Activated CD4-positive, alpha-beta T cell treated with anti-CD3 and anti-CD28 coated beads, Interleukin-10, Interleukin-2, amounts not matched to agents 100 ng/mL and 50 ng/mL, durations not matched to agents 16 hours and 8 hours (primary cell): ENCODE data around the gene NT5M.

Experiments used
- DNase-seq: peaks from one replicate; pipeline ENCODE4 v3.0.0-alpha.2; 2020

Gene NT5M

DNA sequence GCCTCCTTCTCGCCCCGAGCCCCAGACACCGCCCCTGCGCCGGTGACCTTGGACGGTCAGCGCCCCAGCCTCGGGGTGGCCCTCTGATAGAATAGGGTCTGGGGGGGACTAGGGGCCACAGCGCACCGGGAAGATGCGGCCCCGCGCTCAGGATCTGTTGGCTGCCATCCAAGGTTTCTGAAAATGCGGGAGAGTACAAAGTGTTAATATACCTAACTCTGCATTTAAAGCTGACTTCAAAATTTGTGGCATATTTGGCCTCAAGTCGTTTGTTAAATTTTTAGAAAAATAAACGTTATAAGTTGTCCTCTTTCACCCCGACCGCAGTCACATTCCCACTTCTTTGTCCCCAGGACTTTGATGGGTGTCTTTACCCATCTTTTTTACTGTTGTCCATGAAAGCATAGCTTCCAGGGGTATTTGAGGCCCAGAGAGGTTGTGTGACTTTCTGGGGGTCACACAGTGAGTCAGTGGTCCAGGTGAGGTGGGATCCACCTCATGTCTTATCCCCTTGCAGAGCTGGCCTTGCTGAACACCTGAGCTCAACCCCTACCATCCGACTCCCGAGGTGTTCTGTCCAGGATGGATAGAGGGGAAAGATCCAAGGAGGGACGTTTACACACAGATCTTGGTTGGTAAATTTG lies 796 bp downstream of the NT5M start:
- no peak for DNase-seq

DNA sequence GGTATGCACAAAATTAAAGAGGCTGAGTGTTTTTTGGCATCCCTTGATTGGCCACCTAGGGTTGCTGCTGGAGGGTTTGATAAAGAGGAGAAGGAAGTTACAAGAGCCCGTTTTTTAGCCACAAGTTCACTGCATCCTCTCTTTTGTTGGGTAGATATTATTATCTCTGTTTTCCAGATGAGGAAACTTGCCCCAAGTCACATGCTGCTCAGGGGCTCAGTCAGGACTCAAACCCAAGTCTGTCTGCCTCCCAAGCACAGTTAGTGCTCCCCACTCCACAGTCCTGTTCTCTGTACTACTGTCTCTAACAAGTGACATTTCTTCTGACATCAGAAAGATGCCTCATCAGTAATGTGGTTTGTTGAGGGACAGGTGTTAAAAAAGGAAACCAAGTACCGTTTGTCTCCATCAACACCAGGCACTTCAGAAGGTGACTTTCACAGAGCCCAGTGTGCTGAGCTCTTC lies 1.4 kb downstream of the NT5M start:
- peak; percentile 76 for DNase-seq

DNA sequence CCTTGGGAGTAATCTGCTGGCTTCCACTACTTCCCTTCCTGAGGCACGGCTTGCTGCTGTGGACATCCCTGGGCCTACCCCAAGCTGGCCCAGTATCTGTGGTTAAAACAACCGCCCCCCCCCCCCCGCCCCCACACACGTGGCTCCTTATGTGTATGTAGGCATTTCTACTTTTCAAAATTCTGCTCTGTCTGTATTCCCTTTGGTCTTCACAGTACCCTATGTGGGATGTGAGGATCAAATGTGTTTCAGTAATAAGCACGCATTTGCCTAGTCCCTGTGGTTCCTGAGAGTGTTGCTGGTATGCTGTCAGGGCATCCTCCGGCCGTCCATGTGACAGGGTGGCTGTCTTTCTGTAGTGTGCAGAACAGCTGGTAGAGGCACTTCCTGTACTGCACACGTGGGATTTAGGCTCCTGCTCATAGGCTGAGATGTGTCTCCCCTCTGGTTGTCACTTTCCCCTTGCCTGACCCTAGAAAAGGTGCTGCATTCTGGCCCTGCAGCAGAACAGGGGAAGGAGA lies 2.2 kb downstream of the NT5M start:
- DNase-seq: peak; percentile 83

DNA sequence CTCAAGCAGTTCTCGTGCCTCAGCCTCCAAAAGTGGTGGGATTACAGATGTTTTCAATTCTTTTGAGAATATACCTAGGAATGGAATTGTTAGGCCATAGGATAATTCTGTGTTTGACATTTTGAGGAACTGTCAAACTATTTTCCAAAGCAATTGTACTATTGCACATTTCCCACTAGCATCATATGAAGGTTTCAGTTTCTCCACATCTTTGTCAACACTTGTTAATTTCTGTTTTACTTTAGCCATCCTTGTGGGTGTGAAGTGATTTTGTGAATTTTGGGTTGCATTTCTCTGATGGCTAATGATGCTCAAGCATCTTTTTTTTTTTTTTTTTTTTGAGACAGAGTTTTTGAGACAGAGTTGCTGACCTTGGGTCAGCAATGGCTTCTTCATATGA lies 6.2 kb downstream of the NT5M start:
- DNase-seq: no peak

DNA sequence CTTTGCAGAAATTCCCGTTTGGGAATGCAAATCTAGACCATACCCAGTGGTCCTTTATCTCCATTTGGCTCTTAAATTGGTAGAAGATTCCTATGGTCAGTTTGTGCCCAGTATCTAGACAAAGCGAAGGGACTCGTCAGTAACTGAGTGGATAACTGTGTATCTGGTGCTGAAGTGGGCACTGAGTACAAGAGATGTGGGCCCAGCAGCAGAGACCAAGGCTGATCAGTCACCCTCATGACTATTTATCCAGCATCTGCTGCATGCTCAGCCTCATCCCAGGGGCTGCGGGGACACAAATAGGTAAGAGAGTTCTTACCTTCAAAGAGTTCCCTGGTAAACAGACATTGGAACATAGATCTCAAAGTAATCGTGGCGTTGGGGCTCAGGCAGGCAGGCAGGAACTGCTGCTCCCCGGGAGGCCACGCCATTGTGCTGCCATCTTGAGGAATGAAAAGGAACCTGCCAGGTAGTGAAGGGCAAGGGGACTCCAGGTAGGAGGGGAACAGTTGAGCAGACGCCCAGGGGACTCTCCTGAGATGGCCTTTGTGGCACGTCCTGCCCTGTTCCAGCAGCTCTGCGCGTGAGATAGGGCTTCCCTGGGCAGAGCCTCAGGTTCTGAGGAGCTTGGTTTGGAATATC lies 10.3 kb downstream of the NT5M start:
- peak; percentile 77 for DNase-seq

DNA sequence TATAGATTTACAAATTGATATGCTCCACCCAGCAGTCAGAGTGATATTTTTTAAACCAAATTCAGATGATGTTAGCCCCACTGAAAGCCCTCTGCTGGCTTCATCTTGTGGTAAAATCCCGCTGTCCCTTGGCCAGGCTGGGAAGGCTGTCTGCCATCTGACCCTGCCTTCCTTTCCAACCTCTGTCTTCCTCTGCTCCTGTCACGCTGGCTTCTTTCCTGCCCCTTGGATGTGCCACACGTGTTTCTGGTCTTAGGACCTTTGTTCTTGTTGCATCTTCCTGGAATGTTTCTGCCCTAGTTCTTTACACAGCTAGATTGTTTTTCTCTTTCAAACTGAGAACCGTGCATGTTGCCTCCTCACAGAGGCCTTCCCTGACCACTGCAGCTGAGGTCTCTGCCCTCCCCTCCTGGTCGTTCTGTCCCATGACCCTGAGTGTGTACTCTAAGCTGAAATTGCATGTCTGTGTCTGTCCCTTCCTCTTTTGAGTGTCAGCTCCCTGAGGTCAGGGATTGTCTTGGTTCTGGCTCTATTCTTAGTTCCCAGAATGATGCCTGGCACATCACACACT lies 11.4 kb downstream of the NT5M start:
- no peak for DNase-seq

DNA sequence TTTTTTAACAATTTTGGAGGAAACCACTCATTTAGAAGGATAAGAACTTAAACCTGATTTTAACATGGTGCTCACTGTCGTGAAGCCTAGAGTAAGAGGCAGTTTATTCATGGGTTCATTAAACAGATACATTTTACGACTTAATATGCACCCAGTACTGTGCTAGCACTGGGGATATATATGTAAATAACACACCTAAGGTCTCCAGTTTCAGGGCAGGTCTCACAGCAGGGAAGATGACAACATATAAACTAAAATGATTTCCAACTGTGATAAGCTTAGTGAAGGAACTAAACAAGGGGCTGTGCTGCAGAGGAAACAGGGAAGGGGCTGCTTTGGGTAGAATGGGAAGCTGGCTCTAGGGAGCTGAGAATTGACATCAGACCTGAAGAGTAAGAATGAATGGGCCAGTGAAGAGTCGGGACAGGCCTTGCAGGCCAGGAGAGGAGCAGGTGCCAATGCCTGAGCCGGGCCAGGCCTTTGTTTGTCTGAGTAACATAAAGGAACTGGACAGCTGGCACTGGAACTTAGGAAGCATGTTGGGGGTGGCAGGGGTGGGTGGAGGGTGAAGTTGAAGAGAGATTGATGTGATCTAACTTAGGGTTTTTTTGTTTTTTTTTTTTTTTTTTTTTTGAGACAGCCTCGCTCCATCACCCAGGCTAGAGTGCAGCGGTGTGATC lies 12.1 kb downstream of the NT5M start:
- no peak for DNase-seq

DNA sequence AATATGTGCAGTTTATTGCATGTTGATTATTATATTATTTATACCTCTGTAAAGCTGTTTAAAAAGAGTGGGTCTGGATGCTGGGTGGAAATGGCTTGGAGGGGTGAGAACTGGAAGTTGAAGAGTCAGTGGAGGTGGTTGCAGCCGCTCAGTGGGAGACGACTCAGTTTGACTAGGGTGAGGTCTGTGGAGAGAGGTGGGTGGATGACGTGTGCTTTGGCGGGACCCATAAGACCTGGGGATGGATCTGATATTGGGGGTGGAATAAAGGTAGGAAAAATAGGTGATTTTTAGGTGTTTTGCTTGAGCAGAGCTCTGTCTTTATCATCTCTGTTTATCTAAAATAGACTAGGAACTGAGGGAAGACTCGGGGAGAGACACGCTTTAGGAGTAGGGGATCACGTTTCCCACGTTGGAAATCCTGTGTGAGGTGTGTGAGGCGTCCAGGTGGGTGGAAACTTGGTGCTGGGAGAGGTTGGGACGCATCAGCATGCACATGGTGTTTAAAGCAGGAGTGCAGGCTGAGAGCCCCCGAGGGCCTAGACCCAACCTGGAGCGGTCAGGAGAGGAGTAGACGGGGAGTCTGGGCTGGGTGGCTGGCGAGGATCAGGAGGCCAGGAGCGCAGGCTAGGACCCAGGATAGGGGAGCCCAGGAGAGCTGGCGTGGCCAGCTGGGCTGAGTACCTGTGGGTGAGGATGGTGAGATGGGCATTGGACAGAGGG lies 17.2 kb downstream of the NT5M start:
- no peak for DNase-seq

DNA sequence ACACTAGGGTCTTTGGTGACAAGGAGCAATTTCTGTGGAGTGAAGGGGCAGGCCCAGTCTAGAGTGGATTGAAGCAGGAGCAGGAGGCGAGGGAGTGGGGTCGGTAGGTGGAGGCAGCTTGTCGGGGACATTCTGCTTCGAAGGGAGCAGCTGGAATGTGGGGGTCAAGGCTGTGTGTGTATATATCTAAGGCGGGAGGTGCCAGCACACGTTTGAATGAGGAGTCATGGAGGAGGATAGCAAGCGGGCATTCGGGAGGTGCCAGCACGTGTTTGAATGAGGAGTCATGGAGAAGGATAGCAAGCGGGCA lies 17.7 kb downstream of the NT5M start:
- no peak for DNase-seq

DNA sequence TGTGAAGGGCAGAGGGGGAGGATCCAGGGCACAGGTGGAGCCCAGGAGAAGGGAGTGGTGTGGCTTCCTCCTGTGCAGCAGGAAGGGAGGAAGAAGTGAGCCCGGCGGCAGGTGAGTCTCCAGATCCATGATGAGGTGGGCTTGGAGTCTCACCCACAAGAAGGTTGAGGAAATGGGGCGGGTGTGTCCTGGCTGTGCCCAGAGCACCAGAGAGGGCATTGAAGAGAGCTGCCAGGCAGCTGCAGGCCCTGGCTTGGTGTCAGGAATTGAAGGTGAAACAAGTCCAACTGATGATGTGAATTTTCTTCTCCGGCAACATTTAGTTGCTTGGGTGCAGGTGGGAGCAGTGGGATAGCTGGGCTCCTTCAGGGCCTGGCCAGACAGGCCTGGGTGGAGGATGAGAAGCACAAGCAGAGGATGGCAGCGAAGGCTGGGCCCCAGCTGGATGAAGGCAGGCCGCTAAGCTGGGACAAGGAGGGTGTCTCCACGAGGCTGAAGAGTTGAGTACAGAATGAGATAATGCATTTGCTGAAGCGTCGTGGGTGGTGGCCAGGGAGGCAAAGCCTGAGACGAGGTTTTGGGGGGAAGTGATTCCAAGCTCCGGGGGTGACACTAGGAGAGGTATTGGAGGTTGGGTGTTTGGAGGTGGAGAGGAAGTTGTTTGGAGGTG lies 18.3 kb downstream of the NT5M start:
- DNase-seq: no peak

DNA sequence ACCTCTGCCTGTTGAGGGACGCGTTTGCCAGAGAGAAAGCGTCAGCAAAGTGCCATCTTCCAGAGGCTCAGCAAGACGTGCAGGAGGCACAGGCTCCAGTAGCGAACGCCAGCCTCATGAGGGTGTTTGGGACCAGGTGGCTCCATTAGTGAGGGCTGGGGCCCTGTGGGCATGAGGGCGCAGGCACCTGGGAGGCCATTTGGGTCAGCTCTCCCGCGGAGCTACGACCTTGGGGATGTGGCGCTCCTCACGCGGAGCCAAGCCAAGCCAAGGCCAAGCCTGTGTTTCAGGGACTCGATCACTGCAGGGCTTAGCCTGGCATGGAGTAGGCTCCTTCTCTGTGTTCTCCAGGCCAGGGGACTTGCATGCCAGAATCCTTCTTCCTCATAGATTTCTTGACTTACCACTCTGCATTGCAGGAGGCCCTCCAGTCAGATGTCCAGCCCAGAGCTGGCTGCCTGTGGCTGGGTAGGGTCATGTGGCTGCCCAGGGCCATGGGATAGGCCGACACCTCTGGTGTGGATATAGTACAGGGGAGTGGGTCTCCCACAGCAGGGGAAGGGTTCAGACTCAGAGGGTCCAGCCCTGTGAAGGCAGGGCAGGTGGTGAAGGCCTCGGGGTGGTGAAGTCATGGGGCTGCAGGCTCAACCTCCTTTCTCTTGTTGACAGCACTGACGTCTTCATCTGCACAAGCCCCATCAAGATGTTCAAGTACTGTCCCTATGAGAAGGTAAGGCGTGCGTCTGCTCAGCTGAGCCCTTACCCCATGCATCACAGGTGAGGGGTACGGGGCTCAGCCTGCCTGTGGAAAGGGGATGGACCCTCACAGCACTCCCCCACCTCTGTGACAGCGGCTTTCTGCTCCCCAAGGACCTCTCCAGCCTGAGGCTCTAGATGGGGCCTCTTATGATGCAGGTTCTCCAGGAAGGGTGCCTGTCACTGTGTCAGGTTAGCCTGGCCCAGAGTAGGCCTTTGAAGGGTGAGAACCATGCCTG lies 19.6 kb downstream of the NT5M start:
- DNase-seq: no peak

DNA sequence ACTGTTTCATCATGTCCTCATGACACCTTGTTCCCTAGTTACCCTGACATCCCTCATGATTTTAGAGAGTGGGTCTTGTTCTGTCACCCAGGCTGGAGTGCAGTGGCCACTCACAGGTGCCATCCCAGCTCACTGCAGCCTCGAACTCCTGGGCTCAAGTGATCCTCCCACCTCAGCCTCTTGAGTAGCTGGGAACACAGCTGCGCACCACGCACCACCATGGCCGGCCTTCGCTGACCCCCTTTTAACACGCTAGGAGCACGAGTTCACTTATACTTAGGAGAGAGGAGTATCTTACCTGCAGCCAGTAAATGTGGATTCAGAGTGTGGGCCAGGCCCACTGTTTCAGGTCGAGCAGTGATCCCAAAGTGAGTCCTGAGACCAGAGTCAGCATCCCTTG lies 21.4 kb downstream of the NT5M start:
- no peak for DNase-seq

DNA sequence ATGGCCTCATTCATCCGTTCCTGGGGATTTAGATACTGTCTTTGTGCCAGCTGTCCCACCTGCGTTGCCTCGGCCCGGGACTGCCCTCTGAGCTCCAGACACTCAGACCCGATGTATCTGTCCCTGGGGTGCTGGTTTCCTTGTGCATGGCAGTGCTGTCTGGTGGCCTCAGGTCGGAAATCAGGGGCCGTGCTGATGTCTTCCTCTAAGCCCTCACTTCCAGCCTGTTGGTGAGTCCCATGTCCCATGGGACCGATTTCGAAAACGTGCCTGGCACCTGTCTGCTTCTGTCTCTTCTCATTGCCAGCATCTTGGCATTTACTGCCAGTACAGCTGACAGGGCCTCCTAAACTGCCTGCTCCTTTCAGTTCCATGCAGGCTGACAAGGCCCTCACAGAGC lies 22.1 kb downstream of the NT5M start:
- DNase-seq: no peak

DNA sequence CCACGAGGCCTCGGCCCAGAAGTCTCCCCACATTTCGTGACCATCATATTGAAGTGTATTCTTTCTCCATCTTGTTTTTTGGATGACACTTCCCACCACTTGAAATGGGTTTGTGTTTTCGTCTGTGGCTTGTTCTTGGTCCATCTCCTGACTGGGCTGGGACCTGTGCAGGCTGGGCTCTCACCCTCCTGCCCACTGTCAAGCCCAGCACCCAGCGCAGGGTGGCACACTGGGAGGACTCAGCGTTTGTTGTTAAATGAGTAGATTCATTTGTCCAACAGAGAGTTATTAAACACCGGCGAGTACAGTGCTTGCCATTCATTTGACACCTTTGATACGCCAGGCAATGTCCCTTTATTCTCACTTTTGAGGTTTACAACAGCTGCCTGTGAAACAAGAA lies 22.6 kb downstream of the NT5M start:
- no peak for DNase-seq

DNA sequence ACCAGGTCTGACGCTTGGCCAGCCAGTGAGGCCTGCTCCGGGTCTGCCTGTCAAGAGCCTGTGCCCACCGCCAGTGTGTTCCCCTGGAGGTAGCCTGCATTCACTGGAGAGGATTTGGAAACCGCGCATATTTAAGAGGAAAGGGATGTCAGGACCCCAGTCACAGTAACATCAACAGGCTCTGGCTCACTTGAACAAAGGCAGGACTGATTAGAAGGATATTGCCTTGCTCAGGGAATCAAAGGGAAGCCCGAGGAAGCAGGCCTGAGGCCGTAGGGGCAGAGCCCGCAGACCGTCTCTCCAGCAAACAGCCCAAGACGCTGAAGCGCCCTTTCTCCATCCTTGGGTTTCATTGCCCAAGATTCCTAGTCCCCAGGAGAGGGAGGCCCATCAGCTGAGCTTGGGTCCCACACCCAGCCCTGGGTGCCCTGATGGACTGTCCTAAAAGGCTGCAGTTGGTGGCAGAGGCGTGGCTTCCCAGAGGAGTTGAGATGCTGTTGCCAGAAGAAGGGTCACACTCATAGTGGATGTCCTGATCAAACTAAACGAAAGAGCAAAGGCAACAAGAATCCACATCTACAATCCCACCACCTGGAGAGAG lies 23.2 kb downstream of the NT5M start:
- DNase-seq: no peak

DNA sequence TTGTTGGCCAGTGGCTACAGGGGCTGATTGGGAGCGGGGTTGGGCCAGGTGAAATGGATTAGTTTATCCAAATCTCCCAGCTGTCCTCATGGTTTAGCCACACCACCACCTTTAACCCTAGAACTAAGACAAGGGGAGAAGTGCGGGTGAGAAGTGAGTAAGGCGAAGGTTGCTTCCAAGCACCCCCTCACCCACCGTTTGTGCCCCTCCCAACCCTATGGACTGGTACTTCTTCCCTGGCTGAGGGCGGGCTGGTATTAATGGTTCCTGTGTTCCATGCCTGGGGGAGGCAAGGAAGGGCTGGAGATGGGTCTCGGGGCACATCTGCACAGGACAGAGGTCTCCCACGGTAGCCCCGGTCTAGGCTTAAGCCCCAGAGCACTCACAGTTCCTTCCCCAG lies 25.1 kb downstream of the NT5M start:
- no peak for DNase-seq

DNA sequence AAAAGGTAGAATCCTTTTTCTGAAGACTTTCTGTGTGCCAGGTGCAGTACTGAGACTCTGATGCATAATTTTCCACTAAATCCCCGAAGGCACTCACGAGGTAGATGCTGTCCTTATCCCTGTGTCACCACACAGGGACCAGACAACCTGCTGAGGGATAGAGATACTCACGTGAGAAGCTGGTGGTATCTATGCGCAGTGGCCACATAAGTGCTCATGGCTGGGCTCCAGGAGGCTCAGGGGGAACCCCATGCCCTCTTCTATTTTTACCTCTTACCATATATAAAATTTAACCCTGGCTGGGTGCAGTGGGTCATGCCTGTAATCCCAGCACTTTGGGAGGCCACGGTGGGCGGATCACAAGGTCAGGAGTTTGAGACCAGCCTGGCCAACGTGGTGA lies 38.3 kb downstream of the NT5M start:
- no peak for DNase-seq

DNA sequence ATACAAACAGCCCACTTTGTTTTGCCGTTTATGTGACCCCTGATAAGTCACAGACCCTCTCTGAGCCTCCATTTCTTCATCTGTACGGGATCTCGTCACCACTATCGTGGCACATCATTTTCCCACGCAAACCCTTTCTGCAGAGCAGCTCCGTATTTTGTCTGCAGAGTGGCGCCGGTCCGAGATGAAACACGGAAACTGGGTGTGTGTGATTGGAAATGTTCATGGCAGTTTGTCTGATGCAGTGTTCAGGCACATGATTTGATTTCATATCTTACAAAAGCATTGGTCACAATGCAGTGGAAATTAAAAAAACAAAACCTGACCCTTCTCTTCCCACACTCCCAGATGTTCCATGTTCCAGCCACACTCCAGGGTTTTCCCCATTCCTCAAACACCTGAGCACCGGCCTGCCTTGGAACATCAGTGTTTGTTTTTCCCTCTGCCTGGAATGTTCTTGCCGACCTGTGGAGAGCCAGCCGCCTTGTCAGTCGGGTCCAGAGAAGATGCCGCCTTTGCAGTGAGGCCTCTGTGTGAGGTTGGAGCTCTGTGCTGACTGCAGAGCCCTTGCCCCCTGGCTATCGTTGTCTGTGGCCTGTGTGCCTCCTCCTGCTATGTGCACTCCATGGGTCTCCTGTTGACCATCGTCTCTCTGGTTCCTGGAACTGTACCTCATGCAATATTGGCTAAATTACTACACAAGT lies 39.2 kb downstream of the NT5M start:
- no peak for DNase-seq

DNA sequence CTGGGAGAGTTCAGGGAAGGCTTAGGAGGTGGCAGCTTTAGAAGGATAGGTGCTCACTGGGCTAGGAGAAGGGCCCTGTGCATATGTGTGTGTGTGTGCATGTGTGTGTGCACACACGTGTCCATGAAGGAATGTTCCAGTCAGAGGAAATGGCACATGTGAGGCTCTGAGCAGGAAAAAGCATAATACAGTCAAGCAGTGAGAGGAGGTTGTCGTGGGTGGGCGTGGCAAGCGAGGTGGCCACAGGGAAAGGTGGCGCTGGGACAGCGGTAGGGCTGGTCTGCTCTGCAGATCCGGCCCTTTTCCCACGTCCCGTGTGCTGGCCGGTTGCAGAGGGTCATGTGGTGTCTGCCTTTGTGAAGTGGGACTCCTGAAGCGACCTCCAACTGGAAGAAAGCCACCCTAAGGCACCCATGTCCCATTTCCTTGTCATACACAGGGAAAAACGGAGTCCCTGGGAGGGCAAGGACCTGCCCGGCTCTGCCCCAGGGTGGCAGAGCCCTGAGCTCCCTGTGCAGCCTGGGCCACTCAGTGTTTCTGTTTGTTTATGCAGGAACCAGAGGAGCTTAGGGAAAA lies 40.1 kb downstream of the NT5M start:
- DNase-seq: no peak

DNA sequence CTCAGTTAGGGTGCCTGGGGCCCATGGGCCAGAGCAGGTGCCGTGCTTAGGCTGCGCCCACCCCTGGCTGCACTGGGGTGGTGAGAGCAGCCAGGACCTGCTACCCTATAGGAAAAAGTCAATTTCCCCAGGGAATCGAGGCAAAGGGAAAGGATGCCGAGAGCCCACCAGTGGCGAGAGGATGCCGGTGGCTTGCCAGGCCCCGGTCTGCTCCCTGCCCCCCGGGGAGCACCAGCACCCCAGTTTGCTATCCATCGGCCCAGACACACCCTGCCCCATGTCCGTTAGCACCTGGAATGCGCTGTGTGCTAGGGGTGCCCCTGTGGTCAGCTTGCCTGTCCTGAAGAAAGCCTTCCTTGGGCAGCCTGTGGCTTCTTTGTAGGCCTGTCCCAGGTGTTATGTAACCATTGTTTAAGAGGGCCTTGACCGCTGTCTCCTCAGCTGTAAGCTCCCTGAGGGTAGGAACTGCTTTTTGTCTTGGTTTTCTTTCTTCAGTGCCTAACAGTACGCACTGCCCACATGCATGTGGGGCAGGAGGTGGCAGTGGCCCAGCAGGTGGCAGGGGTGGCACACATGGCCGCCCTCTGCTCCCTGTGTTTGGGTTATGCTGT lies 40.8 kb downstream of the NT5M start:
- no peak for DNase-seq
